GM18868 (cell line): ENCODE results near the gene TM9SF3.
"Not testable (repeated sequence)": the region's sequence is repeated elsewhere in the genome, so short reads cannot be mapped to it uniquely, and the experiment has no call there.

ENCODE experiments used
- ATAC-seq: cut with Tn5 transposase; IDR thresholded peaks from one replicate; pipeline ENCODE4 v1.9.1; 2021; ENCODE audit warnings: mild to moderate bottlenecking, moderate library complexity; ENCODE audit not compliant: unreplicated experiment

Gene TM9SF3

GRCh38 chr10:96570983-96571964 lies 15.5 kb downstream of the TM9SF3 start:
- no peak for ATAC-seq

- no peak for ATAC-seq
These were observed 16.3 kb downstream of the TM9SF3 start for GRCh38 chr10:96570511-96570910.

GRCh38 chr10:96568402-96568801 lies 18.4 kb downstream of the TM9SF3 start:
- ATAC-seq, result no peak

GRCh38 chr10:96565774-96566173 lies 21.0 kb downstream of the TM9SF3 start:
- ATAC-seq, result no peak

- ATAC-seq, result no peak
These were observed 25.6 kb downstream of the TM9SF3 start for GRCh38 chr10:96560966-96561887.

GRCh38 chr10:96560489-96560888 lies 26.3 kb downstream of the TM9SF3 start:
- no peak for ATAC-seq

- no peak for ATAC-seq
These were observed 30.8 kb downstream of the TM9SF3 start for GRCh38 chr10:96556003-96556402.

GRCh38 chr10:96555330-96555729 lies 31.5 kb downstream of the TM9SF3 start:
- no peak for ATAC-seq

GRCh38 chr10:96548589-96548988 lies 38.2 kb downstream of the TM9SF3 start:
- no peak for ATAC-seq

- not testable (repeated sequence) for ATAC-seq
These were observed 41.3 kb downstream of the TM9SF3 start for GRCh38 chr10:96545558-96545957.

GRCh38 chr10:96541921-96542320 lies 44.9 kb downstream of the TM9SF3 start:
- no peak for ATAC-seq

GRCh38 chr10:96540240-96540639 lies 46.6 kb downstream of the TM9SF3 start:
- no peak for ATAC-seq

- ATAC-seq, result no peak
These were observed 48.1 kb downstream of the TM9SF3 start for GRCh38 chr10:96538683-96539082.

- no peak for ATAC-seq
These were observed 50.7 kb downstream of the TM9SF3 start for GRCh38 chr10:96536129-96536528.

- ATAC-seq, result no peak
These were observed 54.3 kb downstream of the TM9SF3 start for GRCh38 chr10:96532523-96532922.

- no peak for ATAC-seq
These were observed 57.1 kb downstream of the TM9SF3 start for GRCh38 chr10:96529634-96530279.

- no peak for ATAC-seq
These were observed 62.1 kb downstream of the TM9SF3 start for GRCh38 chr10:96524741-96525140.

GRCh38 chr10:96517284-96517683 lies 69.5 kb downstream of the TM9SF3 start:
- ATAC-seq, result no peak

- ATAC-seq, result no peak
These were observed 70.5 kb downstream of the TM9SF3 start for GRCh38 chr10:96516337-96516736.

GRCh38 chr10:96513698-96514561 lies 72.9 kb downstream of the TM9SF3 start, which contains the start of gene TLL2:
TSS of gene TLL2 (minus strand) at chr10:96513926. CDS start at chr10:96513685, 241 bp downstream.
- ATAC-seq, result peak; percentile 78
